HCT116 (cell line): ENCODE measurements around the gene GPATCH11. TPM values are rescaled to one million over a fixed set of nuclear protein-coding genes. Genes with fewer than 3 reads are reported as not detected.

Experiments
- ATAC-seq: fragments of 200-7000 bp; cut with Tn5 transposase; 2 replicates; pipeline ENCODE4 v1.9.1; 2020; ENCODE audit warnings: mild to moderate bottlenecking, moderate library complexity
- BruUV-seq: library from RNA; stranded (reverse); fragments of 400-500 nt; replicated peaks from 2 replicates; lab custom pipeline; 2021; lab: Mats Ljungman, UMichigan
- CTCF ChIA-PET: fragments of 300-600 bp; sonication (Branson Sonifier 250); formaldehyde crosslinking; loops from one replicate; lab custom pipeline; 2021; ENCODE audit warnings: antibody characterized with exemption; lab: Charles Lee
- POLR2A ChIA-PET: fragments of 300-600, 350-600 bp; sonication (Branson Sonifier 250); formaldehyde crosslinking; loops from one replicate; lab custom pipeline; 2021; ENCODE audit warnings: antibody characterized with exemption; lab: Charles Lee
- RAD21 ChIA-PET, 2 experiments: fragments of 300-600 bp; sonication (Branson Sonifier 250); formaldehyde crosslinking; loops; one replicate each; lab custom pipeline; 2023; ENCODE audit warnings: low total read pairs in 2 of 2; ENCODE audit not compliant: uncharacterized antibody in 2 of 2, unreplicated experiment in 2 of 2, low non-redundant PET in 1 of 2; lab: Charles Lee
- DNase-seq: peaks from one replicate; pipeline ENCODE4 v3.0.0-alpha.2; 2010; ENCODE audit warnings: low read depth, low spot score
- H2AFZ ChIP-seq: fragments of 200-600 bp; shearing (Covaris generic), sonication (generic); 2 replicates; pipeline ENCODE4 v1.6.1; 2017; ENCODE audit warnings: low read depth, mixed run types, mixed read lengths, antibody characterized with exemption, low read length; ENCODE audit not compliant: poor library complexity, severe bottlenecking
- H3K27ac ChIP-seq: 2 replicates; pipeline ENCODE4 v1.5.1; 2012; ENCODE audit warnings: low read depth, low read length
- H3K27me3 ChIP-seq: fragments of 200-600 bp; sonication (generic); 2 replicates; pipeline ENCODE4 v1.6.1; 2016; ENCODE audit warnings: mixed run types, low read length, mixed read lengths; ENCODE audit not compliant: insufficient read depth
- H3K36me3 ChIP-seq, 2 experiments: fragments of 200-500 bp in 1 of 2; fragments of 200-600 bp in 1 of 2; sonication (Bioruptor generic) in 1 of 2; sonication (generic) in 1 of 2; 2 replicates each; pipeline versions ENCODE4 v1.5.1 to v1.6.1; 2014 to 2016; ENCODE audit warnings: low read length in 2 of 2, inconsistent platforms in 1 of 2, mixed read lengths in 1 of 2, mixed run types in 1 of 2; ENCODE audit not compliant: insufficient read depth in 2 of 2, control insufficient read depth in 1 of 2
- H3K4me1 ChIP-seq, 2 experiments: fragments of 200-600 bp in 1 of 2; sonication (generic) in 1 of 2; 2 replicates each; pipeline versions ENCODE4 v1.5.1 to v1.6.1; 2012 to 2017; ENCODE audit warnings: low read length in 2 of 2, inconsistent platforms in 1 of 2, mild to moderate bottlenecking in 1 of 2, mixed read lengths in 1 of 2, mixed run types in 1 of 2, moderate library complexity in 1 of 2; ENCODE audit not compliant: insufficient read depth in 2 of 2, control insufficient read depth in 1 of 2
- H3K4me2 ChIP-seq: fragments of 200-600 bp; sonication (generic); 2 replicates; pipeline ENCODE4 v1.6.1; 2017; ENCODE audit warnings: mixed run types, low read length, mixed read lengths
- H3K4me3 ChIP-seq, 2 experiments: fragments of 200-600 bp in 1 of 2; sonication (generic) in 1 of 2; replicated peaks in 1 of 2; 2 replicates each; pipeline ENCODE4 v1.5.1; 2011 to 2016; ENCODE audit warnings: low read length in 2 of 2, control low read depth in 1 of 2, low read depth in 1 of 2, mild to moderate bottlenecking in 1 of 2, mixed read lengths in 1 of 2, mixed run types in 1 of 2
- H3K79me2 ChIP-seq: fragments of 200-600 bp; sonication (generic); 2 replicates; pipeline ENCODE4 v1.6.1; 2017; ENCODE audit warnings: mild to moderate bottlenecking, mixed run types, low read length, moderate library complexity, mixed read lengths; ENCODE audit not compliant: insufficient read depth
- H3K9ac ChIP-seq: fragments of 200-600 bp; sonication (generic); 2 replicates; pipeline ENCODE4 v1.6.1; 2016; ENCODE audit warnings: low read length, mixed read lengths
- H3K9me2 ChIP-seq: fragments of 200-600 bp; sonication (generic), shearing (Covaris generic); 2 replicates; pipeline ENCODE4 v1.6.1; 2017; ENCODE audit warnings: mixed run types, mild to moderate bottlenecking, moderate library complexity; ENCODE audit not compliant: insufficient read depth
- H3K9me3 ChIP-seq, 2 experiments: fragments of 200-500 bp in 1 of 2; fragments of 200-600 bp in 1 of 2; sonication (Bioruptor generic) in 1 of 2; sonication (generic) in 1 of 2; 2 replicates each; pipeline ENCODE4 v1.6.1; 2014 to 2017; ENCODE audit warnings: low read length in 2 of 2, mixed read lengths in 2 of 2, inconsistent platforms in 1 of 2, low read depth in 1 of 2, mild to moderate bottlenecking in 1 of 2, mixed run types in 1 of 2, moderate library complexity in 1 of 2; ENCODE audit not compliant: control insufficient read depth in 1 of 2, insufficient read depth in 1 of 2
- H4K20me1 ChIP-seq: fragments of 200-600 bp; sonication (generic), shearing (Covaris generic); 2 replicates; pipeline ENCODE4 v1.6.1; 2017; ENCODE audit warnings: mixed run types, mild to moderate bottlenecking, moderate library complexity; ENCODE audit not compliant: insufficient read depth
- CTCF ChIP-seq, 3 experiments: fragments of 200-600 bp in 1 of 3; sonication (generic) in 1 of 3; IDR thresholded peaks in 2 of 3; conservative IDR thresholded peaks in 1 of 3; 2 replicates each; pipeline ENCODE4 v1.5.1; 2012 to 2017; ENCODE audit warnings: low read depth in 2 of 3, low read length in 2 of 3, antibody characterized with exemption in 1 of 3, borderline replicate concordance in 1 of 3, control low read depth in 1 of 3, mild to moderate bottlenecking in 1 of 3, mixed read lengths in 1 of 3, mixed run types in 1 of 3, moderate library complexity in 1 of 3; ENCODE audit not compliant: insufficient read depth in 1 of 3
- ELF1 ChIP-seq: IDR thresholded peaks from 2 replicates; pipeline ENCODE4 v1.6.1; 2012; ENCODE audit warnings: low read depth, borderline replicate concordance
- EZH2 ChIP-seq: fragments of 200-600 bp; sonication (generic); IDR thresholded peaks from 2 replicates; pipeline ENCODE4 v1.6.1; 2017; ENCODE audit warnings: antibody characterized with exemption, mixed run types
- EZH2phosphoT487 ChIP-seq: fragments of 200-600 bp; IDR thresholded peaks from 2 replicates; pipeline ENCODE4 v1.6.1; 2018; ENCODE audit warnings: antibody characterized with exemption, borderline replicate concordance
- POLR2A ChIP-seq: IDR thresholded peaks from 2 replicates; pipeline ENCODE4 v1.7.0; 2011; ENCODE audit warnings: borderline replicate concordance; ENCODE audit not compliant: insufficient read depth, insufficient read length; ENCODE audit errors: extremely low read depth
- RAD21 ChIP-seq: IDR thresholded peaks from 2 replicates; pipeline ENCODE4 v1.6.1; 2012; ENCODE audit warnings: low read depth, mild to moderate bottlenecking
- REST ChIP-seq: IDR thresholded peaks from 2 replicates; pipeline ENCODE4 v1.6.1; 2012; ENCODE audit warnings: low read depth
- SP1 ChIP-seq: IDR thresholded peaks from 2 replicates; pipeline ENCODE4 v1.6.1; 2012; ENCODE audit warnings: low read depth
- SRF ChIP-seq: IDR thresholded peaks from 2 replicates; pipeline ENCODE4 v1.6.1; 2012; ENCODE audit warnings: low read depth
- YY1 ChIP-seq: IDR thresholded peaks from 2 replicates; pipeline ENCODE4 v1.6.1; 2011; ENCODE audit warnings: low read length, low read depth, moderate library complexity, mild to moderate bottlenecking; ENCODE audit not compliant: insufficient replicate concordance; ENCODE audit errors: extremely low read depth
- intact Hi-C: fragments of 100-400 bp; cut with micrococcal nuclease; formaldehyde crosslinking; loops from 2 replicates; pipeline ENCODE4 v1.10.0; 2022
- total RNA-seq: library from RNA; stranded (reverse); gene quantifications from one replicate; pipeline ENCODE4 v1.2.1, GENCODE V29; 2021; ENCODE audit not compliant: unreplicated experiment

GPATCH11 gene
- total RNA-seq, 1 experiment from 2014 or later, result 5.5 TPM

- H3K36me3 ChIP-seq, result 0 out of 4 replicates have a peak, but pooled peaks cover 0 to 2% of the 10 kb centered on the region in 2 experiments
- H3K9me3 ChIP-seq, result no peaks in the 10 kb centered on the region
- H3K79me2 ChIP-seq, result peaks cover 9% of the 10 kb centered on the region; the same call in 1 of the 2 replicates
- ChIA-PET RAD21 (no interaction called here), CTCF (no interaction called here), POLR2A (no interaction called here)
- H3K9ac ChIP-seq, result no peak overlapping the region
- no peak overlapping the region for H3K4me2 ChIP-seq
- ATAC-seq (no peak), DNase-seq (no peak)
- H4K20me1 ChIP-seq, result no peaks in the 10 kb centered on the region
- intact Hi-C loops, result no loop called here
- TF ChIP-seq YY1 (no peak), EZH2phosphoT487 (no peak), SRF (no peak), ELF1 (no peak), SP1 (no peak), EZH2 (no peak), CTCF (IDR thresholded peaks at IDR 0.05 in 2 of 3, conservative IDR thresholded peaks at IDR 0.05 in 1 of 3; ENCODE audit: borderline replicate concordance in 1 of 3, insufficient read depth in 1 of 3, low read depth in 2 of 3, low read length in 2 of 3) (no peak), REST (no peak), POLR2A (no peak), RAD21 (no peak)
- H3K27ac ChIP-seq, result no peak overlapping the region
- peaks cover 0 to 16% of the 10 kb centered on the region in 2 experiments; a peak in 3 of 4 replicates for H3K4me1 ChIP-seq
- no peaks in the 10 kb centered on the region for H3K9me2 ChIP-seq
- H2AFZ ChIP-seq, result no peak overlapping the region
- no peaks in the 10 kb centered on the region for H3K27me3 ChIP-seq
- no TSS peak for BruUV-seq
- H3K4me3 ChIP-seq, result no peak overlapping the region
Observed at GRCh38 chr2:37080689-37081088, 3.6 kb upstream of the GPATCH11 start.
